Body of pancreas (tissue), 4 donors: ENCODE results near the gene CDKAL1. TPM values are rescaled to one million over a fixed set of nuclear protein-coding genes. Genes with fewer than 3 reads are reported as not detected.

Experiments used
- ATAC-seq: fragments of 150-250 bp; one replicate; pipeline ENCODE4 v1.9.1; 2016
- DNase-seq, 4 donors: peaks; one replicate each; pipeline ENCODE4 v3.0.0-alpha.2; 2019
- H3K27ac ChIP-seq, 4 donors: fragments of 200-600 bp; sonication (generic); 1 replicate in 3 of 4; 2 replicates in 1 of 4; pipeline versions ENCODE4 v1.5.1 to v1.6.1; 2016 to 2019; ENCODE audit warnings: mild to moderate bottlenecking in 1 of 4, mixed read lengths in 1 of 4, moderate library complexity in 1 of 4
- H3K27me3 ChIP-seq, 2 donors: fragments of 200-600 bp; sonication (generic); one replicate each; pipeline ENCODE4 v1.6.0; 2016; ENCODE audit warnings: mild to moderate bottlenecking in 1 of 2
- H3K36me3 ChIP-seq, 2 donors: fragments of 200-600 bp; sonication (generic); replicated peaks in 1 of 2; 2 replicates each; pipeline ENCODE4 v1.5.1; 2016; ENCODE audit warnings: low read depth in 2 of 2; ENCODE audit not compliant: insufficient read depth in 1 of 2
- H3K4me1 ChIP-seq: fragments of 200-600 bp; sonication (generic); one replicate; pipeline ENCODE4 v1.6.0; 2016
- H3K4me3 ChIP-seq, 2 donors: fragments of 200-600 bp; sonication (generic); 1 replicate in 1 of 2; 2 replicates in 1 of 2; pipeline ENCODE4 v1.5.1; 2016 to 2019
- H3K9me3 ChIP-seq, 3 donors: fragments of 200-600 bp; sonication (generic); 1 replicate in 2 of 3; 2 replicates in 1 of 3; pipeline ENCODE4 v1.5.1; 2016
- CTCF ChIP-seq, 7 experiments: fragments of 450-650 bp in 4 of 7; fragments of 200-600 bp in 3 of 7; sonication (generic) in 3 of 7; IDR thresholded peaks; one replicate each; pipeline ENCODE4 v1.5.1; 2016 to 2019; ENCODE audit warnings: antibody characterized with exemption in 7 of 7
- POLR2A ChIP-seq, 3 donors: fragments of 450-650 bp; IDR thresholded peaks; one replicate each; pipeline ENCODE4 v1.6.1; 2016; ENCODE audit warnings: antibody characterized with exemption in 3 of 3, mild to moderate bottlenecking in 2 of 3
- WGBS, 2 donors: methylation state at CpG; one replicate each; pipeline ENCODE4 v1.1.5; 2017; 5-methylcytosine and 5-hydroxymethylcytosine counted together
- intact Hi-C: fragments of 100-400 bp; cut with DNase I; formaldehyde crosslinking; loops from one replicate; pipeline ENCODE4 v1.15.1; 2023
- total RNA-seq, 2 donors: library from RNA; depleted of rRNA; stranded (reverse); fragments of >200 nt; gene quantifications; one replicate each; pipeline ENCODE4 v1.1.0, GENCODE V29; 2016

Gene CDKAL1
- total RNA-seq, 2 donors from 2014 or later = 16.3 to 18.1 TPM

GRCh38 chr6:20991910-20992309 lies 457.7 kb downstream of the CDKAL1 start:
- Histone ChIP-seq H3K9me3 (no peaks in the 10 kb centered on the region), H3K36me3 (no peaks in the 10 kb centered on the region), H3K4me1 (no peaks in the 10 kb centered on the region), H3K4me3 (no peak overlapping the region), H3K27ac (no peak overlapping the region), H3K27me3 (no peaks in the 10 kb centered on the region)
- TF ChIP-seq POLR2A (IDR thresholded peaks at IDR 0.05) (no peak), CTCF (IDR thresholded peaks at IDR 0.05) (no peak)
- intact Hi-C loops = no loop called here
- DNase-seq (no peak), ATAC-seq (no peak)
- 81 to 84% methylated on average over 2 of the region's 2 CpGs for WGBS, 2 donors

DNA sequence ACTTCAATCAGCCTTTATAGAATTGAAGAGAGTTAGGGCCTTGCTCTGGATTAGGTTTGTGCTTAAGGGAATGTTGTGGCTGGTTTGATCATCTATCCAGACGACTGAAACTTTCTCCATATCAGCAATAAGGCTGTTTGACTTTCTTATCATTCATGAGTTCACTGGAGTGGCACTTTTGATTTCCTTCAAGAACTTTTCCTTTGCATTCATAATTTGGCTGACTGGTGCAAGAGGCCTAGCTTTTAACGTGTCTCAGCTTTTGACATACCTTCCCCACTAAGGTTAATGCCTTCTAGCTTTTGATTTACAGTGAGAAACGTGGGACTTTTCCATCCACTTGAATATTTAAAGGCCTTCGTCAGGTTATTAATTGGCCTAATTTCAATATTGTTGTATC lies 461.8 kb downstream of the CDKAL1 start:
- Histone ChIP-seq H3K9me3 (no peaks in the 10 kb centered on the region), H3K36me3 (no peaks in the 10 kb centered on the region), H3K4me1 (no peaks in the 10 kb centered on the region), H3K4me3 (no peak overlapping the region), H3K27ac (no peak overlapping the region), H3K27me3 (no peaks in the 10 kb centered on the region)
- 79 to 82% methylated on average over 4 of the region's 4 CpGs for WGBS, 2 donors
- ATAC-seq = no peak
- intact Hi-C loops = no loop called here
- no peak for TF ChIP-seq POLR2A (IDR thresholded peaks at IDR 0.05)
- DNase-seq = no peak

DNA sequence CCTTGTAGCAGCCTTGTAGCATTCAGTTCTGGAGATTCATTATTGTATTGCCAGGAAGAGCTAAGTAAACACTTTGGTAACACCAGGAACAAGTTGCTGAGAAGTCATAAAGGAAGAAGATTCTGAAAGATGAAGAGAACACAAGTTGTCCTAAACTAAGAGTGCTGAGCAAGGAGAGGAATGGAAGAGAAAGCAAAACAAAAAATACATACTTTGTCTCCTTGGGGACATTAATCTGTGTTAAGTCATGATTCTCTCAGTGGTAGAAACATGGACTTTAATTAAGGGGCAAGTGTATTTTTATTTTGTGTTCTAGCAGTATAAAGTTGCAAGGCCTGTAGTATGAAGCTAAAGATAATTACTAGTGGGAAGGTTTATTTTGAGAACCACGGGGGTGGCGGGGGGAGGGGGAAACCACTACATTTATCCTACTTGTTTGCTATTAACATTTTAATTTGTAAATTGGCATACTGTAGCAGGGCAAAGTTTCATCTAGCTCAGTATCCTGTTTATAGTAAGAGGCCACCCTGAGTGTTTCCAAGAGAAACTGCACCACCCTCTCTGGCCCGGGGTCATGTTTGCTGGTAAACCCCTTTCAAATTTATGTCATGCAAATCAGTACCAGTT lies 463.0 kb downstream of the CDKAL1 start:
- intact Hi-C loops = no loop called here
- H3K36me3 ChIP-seq = no peaks in the 10 kb centered on the region
- H3K27me3 ChIP-seq = no peaks in the 10 kb centered on the region
- no peak overlapping the region for H3K4me3 ChIP-seq
- ATAC-seq (no peak), DNase-seq (no peak)
- no peaks in the 10 kb centered on the region for H3K9me3 ChIP-seq
- H3K4me1 ChIP-seq = no peaks in the 10 kb centered on the region
- TF ChIP-seq POLR2A (IDR thresholded peaks at IDR 0.05) (no peak), CTCF (IDR thresholded peaks at IDR 0.05) (no peak)
- 82 to 90% methylated on average over 3 of the region's 3 CpGs for WGBS, 2 donors
- no peak overlapping the region for H3K27ac ChIP-seq

DNA sequence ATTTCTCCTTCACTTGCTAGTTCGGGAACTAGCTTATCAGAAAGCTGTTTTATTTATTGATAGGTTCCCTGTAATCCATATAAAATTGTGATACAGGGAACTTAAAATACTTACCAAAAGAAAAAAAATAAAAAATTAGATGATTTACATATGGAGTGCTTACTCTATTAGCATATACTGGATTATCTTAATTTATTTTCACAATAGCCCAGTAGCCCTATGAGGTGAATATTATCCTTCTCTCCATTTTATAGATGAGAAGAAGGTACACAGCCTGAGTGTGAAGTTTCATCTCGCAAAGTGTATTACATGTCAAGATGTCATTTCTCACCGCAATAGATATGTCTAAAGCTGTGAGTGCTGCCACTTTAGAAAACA lies 463.5 kb downstream of the CDKAL1 start:
- intact Hi-C loops = no loop called here
- WGBS, 2 donors = 79 to 86% methylated on average over 3 of the region's 3 CpGs
- ATAC-seq (no peak), DNase-seq (no peak)
- Histone ChIP-seq H3K4me3 (no peak overlapping the region), H3K9me3 (no peaks in the 10 kb centered on the region), H3K36me3 (no peaks in the 10 kb centered on the region), H3K4me1 (no peaks in the 10 kb centered on the region), H3K27me3 (no peaks in the 10 kb centered on the region), H3K27ac (no peak overlapping the region)
- TF ChIP-seq POLR2A (IDR thresholded peaks at IDR 0.05) (no peak), CTCF (IDR thresholded peaks at IDR 0.05) (no peak)

- Histone ChIP-seq H3K9me3 (no peaks in the 10 kb centered on the region), H3K36me3 (no peaks in the 10 kb centered on the region), H3K4me1 (no peaks in the 10 kb centered on the region), H3K27ac (no peak overlapping the region), H3K4me3 (no peak overlapping the region), H3K27me3 (no peaks in the 10 kb centered on the region)
- DNase-seq (no peak), ATAC-seq (no peak)
- intact Hi-C loops = no loop called here
- TF ChIP-seq POLR2A (IDR thresholded peaks at IDR 0.05) = no peak
- TF ChIP-seq CTCF (IDR thresholded peaks at IDR 0.05) = no peak
- WGBS, 2 donors = 89 to 97% methylated on average over 6 of the region's 6 CpGs
These were observed 464.6 kb downstream of the CDKAL1 start for GRCh38 chr6:20998748-20999448.
